ENCODE measurements around the gene GPX2.

DNA sequence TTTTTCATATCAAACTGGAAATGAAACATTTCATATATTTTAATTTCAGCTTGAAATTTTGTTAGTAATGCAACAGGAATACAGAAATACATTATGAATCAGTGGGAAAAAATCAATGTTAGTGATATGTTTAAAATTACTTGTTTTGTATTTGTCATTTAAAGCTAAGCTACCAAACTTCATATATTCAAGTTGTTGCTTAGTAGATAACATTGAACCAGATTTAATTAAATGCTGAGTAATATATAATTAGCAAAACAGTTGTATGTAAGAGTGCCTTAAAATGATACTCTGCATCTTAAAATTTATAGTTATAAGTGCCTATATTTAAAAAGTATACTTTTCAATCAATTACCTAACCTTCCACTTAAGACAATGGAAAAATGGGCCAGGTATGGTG lies 23.3 kb downstream of the GPX2 start:
- no peak for TF ChIP-seq CTCF (conservative IDR thresholded peaks at IDR 0.05; ENCODE audit: low read length)
- no peak for TF ChIP-seq EZH2phosphoT487 (IDR thresholded peaks at IDR 0.05; ENCODE audit: borderline replicate concordance)
